Measurements from ENCODE around the gene SSU72. TPM values are rescaled to one million over a fixed set of nuclear protein-coding genes. Genes with fewer than 3 reads are reported as not detected.

SSU72 gene
- polyA plus RNA-seq, 1 experiment, result 101 TPM

DNA sequence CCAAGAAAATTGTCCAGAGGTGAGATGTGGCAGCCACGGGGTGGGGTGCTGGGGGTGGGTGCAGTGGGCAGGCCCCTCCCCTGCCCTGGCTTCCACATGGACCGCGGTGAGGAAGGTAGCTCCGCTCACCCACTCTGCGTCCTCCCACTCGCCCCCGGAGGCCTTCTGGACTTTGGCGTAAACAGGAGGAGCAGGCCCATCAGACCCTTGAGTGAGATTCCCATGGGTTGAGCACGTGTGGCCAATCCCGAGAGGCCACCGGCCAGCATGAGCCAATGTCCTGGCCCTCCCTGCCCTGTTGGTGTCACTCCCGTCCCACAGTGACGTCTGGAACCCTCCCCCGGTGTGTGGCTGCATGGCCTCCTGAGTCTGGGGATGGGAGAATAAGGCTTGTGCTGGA, 26.1 kb downstream of the SSU72 start:
- TF ChIP-seq, protein P1, sequence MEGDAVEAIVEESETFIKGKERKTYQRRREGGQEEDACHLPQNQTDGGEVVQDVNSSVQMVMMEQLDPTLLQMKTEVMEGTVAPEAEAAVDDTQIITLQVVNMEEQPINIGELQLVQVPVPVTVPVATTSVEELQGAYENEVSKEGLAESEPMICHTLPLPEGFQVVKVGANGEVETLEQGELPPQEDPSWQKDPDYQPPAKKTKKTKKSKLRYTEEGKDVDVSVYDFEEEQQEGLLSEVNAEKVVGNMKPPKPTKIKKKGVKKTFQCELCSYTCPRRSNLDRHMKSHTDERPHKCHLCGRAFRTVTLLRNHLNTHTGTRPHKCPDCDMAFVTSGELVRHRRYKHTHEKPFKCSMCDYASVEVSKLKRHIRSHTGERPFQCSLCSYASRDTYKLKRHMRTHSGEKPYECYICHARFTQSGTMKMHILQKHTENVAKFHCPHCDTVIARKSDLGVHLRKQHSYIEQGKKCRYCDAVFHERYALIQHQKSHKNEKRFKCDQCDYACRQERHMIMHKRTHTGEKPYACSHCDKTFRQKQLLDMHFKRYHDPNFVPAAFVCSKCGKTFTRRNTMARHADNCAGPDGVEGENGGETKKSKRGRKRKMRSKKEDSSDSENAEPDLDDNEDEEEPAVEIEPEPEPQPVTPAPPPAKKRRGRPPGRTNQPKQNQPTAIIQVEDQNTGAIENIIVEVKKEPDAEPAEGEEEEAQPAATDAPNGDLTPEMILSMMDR (IDR thresholded peaks at IDR 0.05; ENCODE audit: insufficient read depth, low read depth, low read length), result no peak
- DNase-seq (ENCODE audit: low read depth), result no peak
- Histone ChIP-seq H3K27me3 (ENCODE audit: control insufficient read depth, insufficient read depth, low read length) (no peaks in the 10 kb centered on the region), H3K4me3 (ENCODE audit: low read depth, low read length) (no peak overlapping the region), H3K36me3 (ENCODE audit: control insufficient read depth, insufficient read depth, low read length) (peaks cover 4% of the 10 kb centered on the region)
- ChIA-PET CTCF (no interaction called here), POLR2A (no interaction called here)

- TF ChIP-seq, protein P1 (IDR thresholded peaks at IDR 0.05; ENCODE audit: insufficient read depth, low read depth, low read length), result no peak
- POLR2A ChIA-PET, result no interaction called here
Observed at GRCh38 chr1:1547476-1547875, 27.2 kb downstream of the SSU72 start.

DNA sequence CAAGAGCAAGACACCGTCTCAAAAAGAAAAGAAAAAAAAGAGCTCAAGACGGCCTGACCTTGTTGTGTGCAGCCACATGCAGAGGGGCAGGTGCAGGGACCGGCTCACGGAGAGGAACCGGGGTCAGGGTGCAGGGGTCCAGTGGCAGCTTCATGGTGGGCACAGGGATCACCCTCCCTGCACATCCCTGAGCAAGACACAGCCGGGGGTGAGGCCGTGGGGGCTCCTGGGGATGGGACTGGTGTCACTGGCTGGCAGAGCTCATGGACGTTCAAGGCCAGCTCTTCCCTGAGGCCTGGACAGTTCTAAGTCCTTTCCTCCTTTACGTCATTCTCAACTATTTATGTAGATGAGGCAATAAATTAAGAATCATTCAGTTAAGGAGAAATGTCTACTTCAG, 27.7 kb downstream of the SSU72 start:
- Histone ChIP-seq H3K27me3 (ENCODE audit: control insufficient read depth, insufficient read depth, low read length) (no peaks in the 10 kb centered on the region), H3K4me3 (ENCODE audit: low read depth, low read length) (no peak overlapping the region), H3K36me3 (ENCODE audit: control insufficient read depth, insufficient read depth, low read length) (peaks cover 14% of the 10 kb centered on the region)
- ChIA-PET CTCF (no interaction called here), POLR2A (no interaction called here)
- no peak for DNase-seq (ENCODE audit: low read depth)
- TF ChIP-seq, protein P1 (IDR thresholded peaks at IDR 0.05; ENCODE audit: insufficient read depth, low read depth, low read length), result no peak

More at GRCh38 chr1:1547476-1547875, 27.2 kb downstream of the SSU72 start:
- Histone ChIP-seq H3K27me3 (ENCODE audit: control insufficient read depth, insufficient read depth, low read length) (no peaks in the 10 kb centered on the region), H3K36me3 (ENCODE audit: control insufficient read depth, insufficient read depth, low read length) (peaks cover 10% of the 10 kb centered on the region), H3K4me3 (ENCODE audit: low read depth, low read length) (no peak overlapping the region)
- CTCF ChIA-PET, result no interaction called here
- DNase-seq (ENCODE audit: low read depth), result no peak

DNA sequence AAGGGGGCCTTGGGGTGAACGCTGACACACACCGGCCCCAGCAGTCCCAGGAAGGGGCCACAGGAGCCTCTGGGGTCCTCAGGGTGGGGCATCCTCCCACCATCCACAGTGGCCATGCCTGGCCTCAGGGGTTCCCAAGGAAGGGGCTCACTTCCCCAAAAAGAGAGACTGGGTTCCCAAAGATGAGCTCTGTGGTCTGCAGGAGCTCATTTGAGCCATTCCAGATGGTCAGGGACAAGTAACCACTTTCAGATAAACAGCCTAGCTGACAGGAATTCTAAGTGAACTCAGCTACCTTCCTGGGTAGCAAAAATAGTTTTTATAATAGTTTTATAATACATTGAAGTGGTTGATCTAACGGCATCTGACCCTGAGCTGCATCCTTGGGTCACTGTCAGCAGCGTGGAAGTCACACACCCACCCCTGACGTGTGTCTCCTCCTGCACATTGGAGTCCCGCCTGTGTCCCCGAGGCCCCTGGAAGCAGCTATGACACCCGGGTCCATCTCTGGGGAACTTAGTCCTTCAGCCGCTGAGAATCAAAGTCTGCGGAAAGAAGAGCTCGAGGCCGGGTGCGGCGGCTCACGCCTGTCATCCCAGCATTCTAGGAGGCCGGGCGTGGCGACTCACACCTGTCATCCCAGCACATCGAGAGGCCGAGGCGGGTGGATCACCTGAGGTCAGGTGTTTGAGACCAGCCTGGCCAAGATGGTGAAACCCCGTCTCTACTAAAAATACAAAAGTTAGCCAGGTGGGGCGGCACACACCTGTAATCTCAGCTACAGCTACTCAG, 28.5 kb downstream of the SSU72 start:
- no peak for DNase-seq (ENCODE audit: low read depth)
- TF ChIP-seq, protein P1 (IDR thresholded peaks at IDR 0.05; ENCODE audit: insufficient read depth, low read depth, low read length), result no peak
- no peaks in the 10 kb centered on the region for H3K27me3 ChIP-seq (ENCODE audit: control insufficient read depth, insufficient read depth, low read length)
- peaks cover 20% of the 10 kb centered on the region for H3K36me3 ChIP-seq (ENCODE audit: control insufficient read depth, insufficient read depth, low read length)
- ChIA-PET POLR2A (no interaction called here), CTCF (no interaction called here)
- no peak overlapping the region for H3K4me3 ChIP-seq (ENCODE audit: low read depth, low read length)

- Histone ChIP-seq H3K27me3 (ENCODE audit: control insufficient read depth, insufficient read depth, low read length) (no peaks in the 10 kb centered on the region), H3K4me3 (ENCODE audit: low read depth, low read length) (no peak overlapping the region), H3K36me3 (ENCODE audit: control insufficient read depth, insufficient read depth, low read length) (peaks cover 21% of the 10 kb centered on the region)
- POLR2A ChIA-PET, result no interaction called here
- TF ChIP-seq, protein P1 (IDR thresholded peaks at IDR 0.05; ENCODE audit: insufficient read depth, low read depth, low read length), result no peak
- no peak for DNase-seq (ENCODE audit: low read depth)
- CTCF ChIA-PET, result no interaction called here
Observed at GRCh38 chr1:1544544-1544943, 30.1 kb downstream of the SSU72 start.
